Pancreas (tissue), 10 donors: ENCODE measurements around the gene PFDN2. TPM values are rescaled to one million over a fixed set of nuclear protein-coding genes. Genes with fewer than 3 reads are reported as not detected.

Experiments used
- ATAC-seq, 4 donors: fragments of 200-7000 bp; cut with Tn5 transposase; one replicate each; pipeline versions ENCODE4 v1.8.0 to v1.9.1; 2020; ENCODE audit warnings: mild to moderate bottlenecking in 4 of 4, moderate library complexity in 4 of 4
- DNase-seq, 6 donors: peaks; one replicate each; pipeline ENCODE4 v3.0.0-alpha.2; 2020
- FAIRE-seq: peaks from 2 replicates; lab custom pipeline; 2012; peaks lifted over from hg19 to GRCh38; lab: Jason Lieb, UNC
- H3K27ac ChIP-seq, 4 donors: fragments of 200-600 bp; sonication (generic); 1 replicate in 3 of 4; 2 replicates in 1 of 4; pipeline versions ENCODE4 v1.5.0 to v1.8.0; 2020
- H3K27me3 ChIP-seq, 4 donors: fragments of 200-600 bp; one replicate each; pipeline ENCODE4 v1.8.0; 2021
- H3K36me3 ChIP-seq, 3 donors: fragments of 200-600 bp; sonication (generic) in 1 of 3; one replicate each; pipeline versions ENCODE4 v1.5.0 to v1.8.0; 2020 to 2021
- H3K4me1 ChIP-seq, 3 donors: fragments of 200-600 bp; one replicate each; pipeline ENCODE4 v1.8.0; 2021
- H3K4me3 ChIP-seq, 4 donors: fragments of 200-600 bp; sonication (generic) in 2 of 4; one replicate each; pipeline versions ENCODE4 v1.5.0 to v1.8.0; 2020 to 2021
- H3K9me3 ChIP-seq, 4 donors: fragments of 200-600 bp; one replicate each; pipeline ENCODE4 v1.8.0; 2021
- whole genome bisulfite sequencing, 2 donors: extraction: QIAGEN DNeasy Blood & Tissue Kit; methylation state at CpG; one replicate each; pipeline ENCODE4 v1.1.7; 2013; 5-methylcytosine and 5-hydroxymethylcytosine counted together
- intact Hi-C, 3 donors: fragments of 100-400 bp; cut with DNase I; formaldehyde crosslinking; loops; one replicate each; pipeline versions ENCODE4 v1.11.1 to v1.14.2; 2022
- polyA plus RNA-seq, 2 donors: library from polyadenylated mRNA; stranded (reverse); fragments of 200-250 nt; gene quantifications; one replicate each; pipeline ENCODE4 v1.2.3, GENCODE V29; 2013
- total RNA-seq, 6 donors: library from RNA; stranded (reverse); fragmentation: NEBNext Ultra II Directional in 4 of 6; extraction: Animal tissue kit (Norgen Biotek cat#: 25700) in 4 of 6; gene quantifications; one replicate each; pipeline versions ENCODE4 v1.2.1 to v1.2.4, GENCODE V29; 2021 to 2023
- TF ChIP-seq, protein P1 (sequence below), 4 donors: fragments of 200-600 bp; sonication (generic) in 3 of 4; IDR thresholded peaks; one replicate each; pipeline versions ENCODE4 v1.5.0 to v1.8.0; 2021; ENCODE audit warnings: antibody characterized with exemption in 4 of 4
- donor health status: healthy with polysubstance abuse.
- donor health status: DM: no; HTN: no; CAD: no; lungs with moderate emphysema.
- donor health status: DM: no; HTN: no; CAD: no.
- donor health status: control.
- donor health status: control.
- donor health status: Bipolar disorder and iron deficiency.
- donor health status: DM: yes; HTN: yes; CAD: no.
- donor health status: DM: no; HTN: no; CAD: no.
- donor health status: DM: no; HTN: no; CAD: no.
- donor health status: DM: yes; HTN: yes; CAD: no.

Gene PFDN2
- total and polyA plus RNA-seq, 8 donors = 9.8 to 91.6 (median 18.7) TPM

DNA sequence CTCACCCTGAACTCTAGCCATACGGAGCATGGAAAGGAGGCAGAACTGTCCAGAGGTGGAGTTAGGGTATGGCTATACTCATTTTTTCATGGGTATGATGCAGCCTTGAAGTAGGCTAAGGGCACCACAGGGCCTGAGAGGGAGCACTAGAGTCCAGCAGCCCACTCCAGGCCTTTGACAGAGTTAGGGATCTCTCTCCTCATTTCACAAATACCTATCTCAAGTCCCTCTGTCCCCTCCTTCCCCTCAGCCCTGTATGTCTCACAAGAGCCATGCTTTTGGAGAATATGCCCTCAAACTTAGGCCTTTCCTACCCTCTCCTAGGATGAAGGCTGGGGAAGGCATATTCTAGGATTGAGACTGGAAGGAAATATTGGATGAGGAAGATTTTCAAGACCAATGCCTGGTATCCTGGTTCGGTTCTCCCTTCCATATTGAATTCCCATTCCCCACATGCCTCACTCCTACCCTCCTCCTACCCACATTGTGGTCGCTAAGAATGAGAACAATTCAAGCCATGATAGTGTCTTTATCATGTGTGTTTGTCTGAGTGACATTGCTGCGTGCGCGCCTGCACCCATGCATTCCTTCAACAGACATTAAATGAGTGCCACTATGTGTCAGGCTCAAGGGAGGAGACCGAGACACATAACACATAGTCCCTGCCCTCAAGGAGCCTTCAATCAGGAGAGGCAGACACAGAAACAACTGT is 25.9 kb downstream of the PFDN2 start:
- peaks cover 0 to 15% (median 14%) of the 10 kb centered on the region in 3 donors for H3K4me1 ChIP-seq
- no peaks in the 10 kb centered on the region for H3K9me3 ChIP-seq
- intact Hi-C loops = loop anchor here in 1 of 3 donors (10.0 kb wide), 1 partner anchor 97 kb away; no protein-coding TSS in a partner anchor
- no peak for FAIRE-seq
- no peak for ATAC-seq
- H3K27me3 ChIP-seq = no peaks in the 10 kb centered on the region
- H3K4me3 ChIP-seq = no peak overlapping the region
- TF ChIP-seq, protein P1, sequence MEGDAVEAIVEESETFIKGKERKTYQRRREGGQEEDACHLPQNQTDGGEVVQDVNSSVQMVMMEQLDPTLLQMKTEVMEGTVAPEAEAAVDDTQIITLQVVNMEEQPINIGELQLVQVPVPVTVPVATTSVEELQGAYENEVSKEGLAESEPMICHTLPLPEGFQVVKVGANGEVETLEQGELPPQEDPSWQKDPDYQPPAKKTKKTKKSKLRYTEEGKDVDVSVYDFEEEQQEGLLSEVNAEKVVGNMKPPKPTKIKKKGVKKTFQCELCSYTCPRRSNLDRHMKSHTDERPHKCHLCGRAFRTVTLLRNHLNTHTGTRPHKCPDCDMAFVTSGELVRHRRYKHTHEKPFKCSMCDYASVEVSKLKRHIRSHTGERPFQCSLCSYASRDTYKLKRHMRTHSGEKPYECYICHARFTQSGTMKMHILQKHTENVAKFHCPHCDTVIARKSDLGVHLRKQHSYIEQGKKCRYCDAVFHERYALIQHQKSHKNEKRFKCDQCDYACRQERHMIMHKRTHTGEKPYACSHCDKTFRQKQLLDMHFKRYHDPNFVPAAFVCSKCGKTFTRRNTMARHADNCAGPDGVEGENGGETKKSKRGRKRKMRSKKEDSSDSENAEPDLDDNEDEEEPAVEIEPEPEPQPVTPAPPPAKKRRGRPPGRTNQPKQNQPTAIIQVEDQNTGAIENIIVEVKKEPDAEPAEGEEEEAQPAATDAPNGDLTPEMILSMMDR (IDR thresholded peaks at IDR 0.05) = no peak
- no peak overlapping the region for H3K27ac ChIP-seq
- peak in 1 of 6 donors; percentile 8 for DNase-seq
- WGBS, 2 donors = 88 to 95% methylated on average over 7 of the region's 7 CpGs
- no peaks in the 10 kb centered on the region for H3K36me3 ChIP-seq

DNA sequence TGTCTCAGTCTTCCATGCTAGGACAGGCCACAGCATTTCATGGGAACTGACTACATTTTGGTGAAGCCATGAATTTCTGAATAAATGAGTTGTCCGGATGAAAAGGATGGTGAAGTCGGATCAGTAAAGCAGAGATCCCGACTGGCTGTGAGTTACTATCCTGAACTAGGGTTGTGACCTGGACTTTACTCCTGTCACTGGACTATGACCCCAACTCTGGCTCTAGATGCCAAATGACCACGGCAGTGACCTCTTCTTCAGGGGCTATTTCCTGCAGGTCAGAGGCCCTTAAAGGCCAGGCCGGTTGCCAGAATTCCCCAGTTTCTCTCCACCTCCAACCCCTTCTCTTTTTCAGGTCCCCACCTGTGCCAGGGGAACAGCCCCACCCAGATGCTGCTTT is 26.7 kb downstream of the PFDN2 start:
- Histone ChIP-seq H3K36me3 (no peaks in the 10 kb centered on the region), H3K27ac (no peak overlapping the region), H3K27me3 (no peaks in the 10 kb centered on the region), H3K4me3 (no peak overlapping the region), H3K4me1 (peaks cover 0 to 19% (median 14%) of the 10 kb centered on the region in 3 donors), H3K9me3 (no peaks in the 10 kb centered on the region)
- TF ChIP-seq, protein P1 (IDR thresholded peaks at IDR 0.05) = no peak
- ATAC-seq = no peak
- intact Hi-C loops = loop anchor here in 1 of 3 donors (10.0 kb wide), 1 partner anchor 96 kb away; no protein-coding TSS in a partner anchor
- WGBS, 2 donors = 82 to 87% methylated on average over 5 of the region's 5 CpGs
- no peak for FAIRE-seq
- peak in 1 of 6 donors; percentile 22 for DNase-seq

DNA sequence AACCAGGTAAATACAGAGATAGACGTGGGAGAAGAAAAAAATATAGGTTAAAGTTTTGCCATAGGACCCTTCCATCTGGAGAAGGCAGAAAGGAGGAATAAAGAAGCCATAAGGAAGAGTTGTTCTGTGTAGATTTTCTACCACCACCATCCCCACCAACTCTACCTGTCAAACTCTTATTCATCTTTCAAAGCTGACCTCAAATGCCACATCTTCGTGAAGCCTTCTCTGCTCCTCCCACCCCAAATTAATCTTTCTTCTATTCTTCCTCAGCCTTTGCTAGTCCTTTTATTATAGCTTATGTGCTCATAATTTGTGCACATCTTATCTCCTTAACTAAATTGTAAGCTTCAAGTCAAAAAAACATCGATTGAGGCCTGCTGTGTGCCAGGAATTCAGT is 27.2 kb downstream of the PFDN2 start:
- no peaks in the 10 kb centered on the region for H3K9me3 ChIP-seq
- TF ChIP-seq, protein P1 (IDR thresholded peaks at IDR 0.05) = no peak
- H3K4me3 ChIP-seq = no peak overlapping the region
- no peaks in the 10 kb centered on the region for H3K36me3 ChIP-seq
- DNase-seq (no peak), FAIRE-seq (no peak), ATAC-seq (no peak)
- H3K27me3 ChIP-seq = no peaks in the 10 kb centered on the region
- WGBS, 2 donors = 78 to 79% methylated on average over 3 of the region's 3 CpGs
- H3K27ac ChIP-seq = no peak overlapping the region
- intact Hi-C loops = loop anchor here in 1 of 3 donors (10.0 kb wide), 1 partner anchor 96 kb away; no protein-coding TSS in a partner anchor
- H3K4me1 ChIP-seq = peaks cover 0 to 19% (median 14%) of the 10 kb centered on the region in 3 donors

- WGBS, 2 donors = 94% methylated on average over 5 of the region's 5 CpGs
- intact Hi-C loops = loop anchor here in 1 of 3 donors (10.0 kb wide), 1 partner anchor 95 kb away; no protein-coding TSS in a partner anchor
Observed at GRCh38 chr1:161089938-161090337, 27.9 kb downstream of the PFDN2 start.

More at GRCh38 chr1:161089938-161090337, 27.9 kb downstream of the PFDN2 start:
- FAIRE-seq = no peak
- Histone ChIP-seq H3K27me3 (no peaks in the 10 kb centered on the region), H3K27ac (peak overlapping the region; percentile 17 to 88 (median 64)), H3K4me1 (peaks cover 0 to 19% (median 14%) of the 10 kb centered on the region in 3 donors), H3K4me3 (no peak overlapping the region), H3K36me3 (no peaks in the 10 kb centered on the region), H3K9me3 (no peaks in the 10 kb centered on the region)
- TF ChIP-seq, protein P1 (IDR thresholded peaks at IDR 0.05) = no peak
- peak in 1 of 4 donors; percentile 4 for ATAC-seq
- DNase-seq = no peak
